A673 (cell line): ENCODE results near the gene NGB.

Experiments used
- CTCF ChIP-seq: fragments of 300-800, 200-600 bp; sonication (generic); conservative IDR thresholded peaks from 2 replicates; pipeline ENCODE4 v1.5.1; 2017; ENCODE audit warnings: low read depth, mild to moderate bottlenecking, antibody characterized with exemption, low read length, moderate library complexity, mixed read lengths
- EZH2 ChIP-seq: fragments of 200-600 bp; sonication (generic); IDR thresholded peaks from 2 replicates; pipeline ENCODE4 v1.6.1; 2017; ENCODE audit warnings: borderline replicate concordance, low read depth, mild to moderate bottlenecking, mixed read lengths, antibody characterized with exemption, low read length; ENCODE audit not compliant: poor library complexity, severe bottlenecking

GRCh38 chr14:77275041-77275580 is 4.1 kb upstream of the NGB start:
- TF ChIP-seq CTCF, result no peak
- TF ChIP-seq EZH2, result no peak
